Activated CD4-positive, alpha-beta T cell treated with anti-CD3 and anti-CD28 coated beads, Interleukin-2, amount 10 ng/mL, durations not matched to agents 24 days and 14 days (primary cell): ENCODE data around the gene PSMG4. TPM values are rescaled to one million over a fixed set of nuclear protein-coding genes. Genes with fewer than 3 reads are reported as not detected.

ENCODE experiments used
- DNase-seq: peaks from one replicate; pipeline ENCODE4 v3.0.0; 2022
- H3K27ac Mint-ChIP-seq: one replicate; pipeline ENCODE4 v1.8.0; 2022; ENCODE audit warnings: mild to moderate bottlenecking, mixed read lengths
- H3K27me3 Mint-ChIP-seq: one replicate; pipeline ENCODE4 v1.8.0; 2022; ENCODE audit warnings: mixed read lengths
- H3K36me3 Mint-ChIP-seq: one replicate; pipeline ENCODE4 v1.8.0; 2022; ENCODE audit warnings: low read depth, mild to moderate bottlenecking, mixed read lengths
- H3K4me1 Mint-ChIP-seq: one replicate; pipeline ENCODE4 v1.8.0; 2021; ENCODE audit warnings: mixed read lengths
- H3K4me3 Mint-ChIP-seq: one replicate; pipeline ENCODE4 v1.8.0; 2022; ENCODE audit warnings: mild to moderate bottlenecking, moderate library complexity, mixed read lengths
- H3K9me3 Mint-ChIP-seq: one replicate; pipeline ENCODE4 v1.8.0; 2021; ENCODE audit warnings: mixed read lengths
- intact Hi-C: fragments of 100-400 bp; cut with micrococcal nuclease; formaldehyde crosslinking; loops from one replicate; pipeline ENCODE4 v1.15.1; 2023
- total RNA-seq: library from RNA; stranded (reverse); gene quantifications from 2 replicates; pipeline ENCODE4 v1.2.3, GENCODE V29; 2022

PSMG4 gene
- total RNA-seq, 1 donor from 2014 or later = 35.6 TPM

DNA sequence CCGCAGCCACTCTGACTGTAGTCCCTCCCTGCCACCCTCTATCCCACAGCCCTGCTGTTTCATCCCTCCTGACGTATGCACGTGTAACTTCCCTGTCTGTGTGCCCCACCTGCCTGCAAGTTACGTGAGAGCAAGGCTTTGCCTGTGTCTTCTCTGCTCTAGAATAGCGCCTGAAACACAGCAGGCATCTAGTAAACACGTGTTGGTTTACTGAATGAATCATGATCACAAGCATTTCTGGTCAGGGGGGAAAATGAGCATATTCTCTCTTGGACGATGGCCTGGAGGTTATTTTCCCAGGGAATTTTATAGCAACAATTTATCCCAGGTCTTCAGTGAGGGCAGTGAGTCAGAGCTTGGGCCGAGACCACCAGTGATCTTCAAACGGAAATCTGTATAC is 38.3 kb downstream of the PSMG4 start:
- DNase-seq = no peak
- intact Hi-C loops = no loop called here
- Mint-ChIP-seq H3K27ac (no peak overlapping the region), H3K9me3 (no peaks in the 10 kb centered on the region), H3K4me3 (no peak overlapping the region), H3K27me3 (peaks cover 4% of the 10 kb centered on the region), H3K36me3 (no peaks in the 10 kb centered on the region), H3K4me1 (no peaks in the 10 kb centered on the region)

DNA sequence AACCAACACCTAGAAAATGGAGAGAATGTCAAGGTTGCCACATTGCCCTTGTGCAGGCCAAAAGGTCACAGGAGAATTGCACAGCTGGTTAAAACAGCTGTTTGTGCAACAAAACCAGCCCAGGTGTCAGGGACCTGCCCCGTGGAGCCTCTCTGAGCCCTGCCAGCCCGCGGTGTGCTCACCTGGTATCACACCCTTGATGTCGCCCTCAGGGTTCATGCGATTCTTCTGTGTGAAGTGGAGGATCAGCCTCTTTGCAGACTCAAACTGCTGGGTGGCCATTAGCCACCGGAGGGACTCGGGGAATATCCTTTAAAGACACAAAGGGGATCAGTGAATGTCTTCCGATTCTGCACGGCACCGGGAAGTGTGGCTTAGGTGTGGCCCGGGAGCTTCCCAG is 39.2 kb downstream of the PSMG4 start:
- Mint-ChIP-seq H3K36me3 (no peaks in the 10 kb centered on the region), H3K27ac (no peak overlapping the region), H3K27me3 (peaks cover 6% of the 10 kb centered on the region), H3K4me3 (no peak overlapping the region), H3K9me3 (no peaks in the 10 kb centered on the region), H3K4me1 (no peaks in the 10 kb centered on the region)
- intact Hi-C loops = no loop called here
- DNase-seq = no peak

DNA sequence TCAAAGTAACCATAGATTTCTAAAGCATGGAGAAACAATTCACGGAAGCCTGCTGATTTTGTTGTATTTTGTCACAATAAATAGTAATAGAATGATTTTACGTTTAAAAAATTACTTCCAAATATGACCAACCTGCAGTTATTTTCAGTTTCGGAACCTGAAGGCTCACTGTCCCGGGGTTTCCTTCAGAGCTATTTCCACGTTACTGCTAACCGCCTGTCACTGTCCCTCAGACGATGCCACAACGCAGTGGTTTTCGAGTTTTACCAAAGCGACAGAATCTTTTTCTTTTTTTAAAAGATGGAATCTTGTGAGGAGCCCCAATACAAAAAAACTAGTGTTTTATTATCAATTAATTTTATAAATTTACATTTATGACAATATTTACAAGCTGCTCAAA is 40.5 kb downstream of the PSMG4 start:
- intact Hi-C loops = no loop called here
- Mint-ChIP-seq H3K4me1 (no peaks in the 10 kb centered on the region), H3K4me3 (no peak overlapping the region), H3K36me3 (no peaks in the 10 kb centered on the region), H3K9me3 (no peaks in the 10 kb centered on the region), H3K27me3 (peaks cover 8% of the 10 kb centered on the region), H3K27ac (no peak overlapping the region)
- DNase-seq = no peak

DNA sequence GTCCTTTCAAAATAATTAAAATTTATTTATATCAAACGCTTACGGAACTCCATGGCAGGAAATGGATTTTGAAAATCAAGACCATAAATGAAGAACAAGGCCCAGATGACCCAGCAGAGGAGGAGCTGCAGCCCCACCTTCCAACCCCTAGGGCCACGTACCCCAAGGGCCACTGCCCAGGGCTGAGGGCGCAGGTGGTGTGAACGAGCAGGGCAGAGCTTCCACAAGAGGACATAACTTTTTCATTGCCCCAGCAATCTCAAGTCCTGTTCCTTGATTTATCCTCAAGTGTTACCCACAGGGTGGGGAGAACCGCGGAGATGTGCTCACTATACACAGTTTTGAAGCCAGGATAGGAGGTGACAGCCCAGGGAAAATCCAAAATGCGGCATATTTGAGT is 42.8 kb downstream of the PSMG4 start:
- Mint-ChIP-seq H3K4me3 (no peak overlapping the region), H3K4me1 (no peaks in the 10 kb centered on the region), H3K9me3 (peaks cover 4% of the 10 kb centered on the region), H3K27ac (no peak overlapping the region), H3K27me3 (peaks cover 8% of the 10 kb centered on the region), H3K36me3 (no peaks in the 10 kb centered on the region)
- intact Hi-C loops = no loop called here
- DNase-seq = no peak

DNA sequence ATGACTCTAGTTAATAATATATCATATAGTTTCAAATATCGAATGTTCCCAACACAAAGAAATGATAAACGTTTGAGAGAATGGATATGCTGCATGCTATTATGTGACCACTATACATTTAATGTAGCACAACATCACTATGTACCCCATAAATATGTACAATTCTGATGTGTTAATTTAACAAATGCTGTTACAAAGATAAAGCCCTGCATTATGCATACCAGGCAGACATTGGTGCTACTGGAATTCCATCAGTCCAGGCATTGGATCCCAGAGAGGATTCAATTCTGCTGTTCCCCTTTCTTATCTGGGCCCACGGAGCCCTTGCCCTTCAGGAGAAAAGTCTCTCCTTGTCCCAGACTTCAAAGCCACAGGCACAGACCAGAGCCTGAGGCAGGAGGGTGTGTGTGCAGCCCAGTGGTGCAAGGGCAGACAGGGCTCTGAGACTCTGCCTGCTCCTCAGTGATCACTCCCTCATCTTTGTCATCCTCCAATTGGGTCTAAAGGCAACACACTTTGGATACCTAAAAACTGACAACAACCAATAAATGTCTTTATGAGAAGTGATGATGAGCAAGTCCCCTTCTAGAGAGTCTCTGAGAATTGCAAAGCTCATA is 45.2 kb downstream of the PSMG4 start:
- Mint-ChIP-seq H3K36me3 (no peaks in the 10 kb centered on the region), H3K4me3 (no peak overlapping the region), H3K9me3 (peaks cover 4% of the 10 kb centered on the region), H3K27me3 (peaks cover 8% of the 10 kb centered on the region), H3K27ac (no peak overlapping the region), H3K4me1 (no peaks in the 10 kb centered on the region)
- intact Hi-C loops = no loop called here
- DNase-seq = no peak

DNA sequence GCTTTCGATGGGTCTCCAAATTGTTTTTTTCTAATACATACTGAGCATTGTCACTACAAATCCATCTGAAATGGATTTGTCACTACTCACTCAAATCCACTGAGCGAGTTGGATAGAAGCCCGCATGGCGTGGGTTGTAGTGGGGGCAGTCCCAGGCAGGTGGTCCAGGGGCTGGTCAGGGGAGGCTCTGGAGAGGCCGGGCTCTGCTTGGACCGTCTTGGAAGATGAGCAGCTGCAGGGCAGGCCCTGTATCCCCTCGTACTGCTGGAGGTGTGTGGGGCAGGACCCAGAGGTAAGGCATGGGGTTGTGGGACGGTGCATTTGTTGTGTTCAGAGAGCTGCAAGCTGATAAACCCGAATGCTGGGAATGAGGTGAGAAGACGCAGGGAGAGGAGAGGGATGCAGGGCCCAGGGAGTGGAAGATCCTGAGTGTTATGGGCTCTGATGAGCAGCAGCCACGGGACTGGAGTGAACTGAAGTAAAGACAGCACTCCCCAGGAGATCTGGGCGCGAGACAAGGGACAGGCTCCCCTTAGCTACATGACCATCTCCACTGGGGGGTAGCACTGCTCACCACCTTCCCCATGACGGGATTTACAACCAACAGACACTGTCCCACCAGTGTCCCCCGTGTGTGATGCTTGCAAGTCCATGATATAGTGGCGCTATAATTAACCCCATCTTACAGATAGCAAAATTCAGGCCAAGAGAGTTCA is 45.9 kb downstream of the PSMG4 start:
- no peak for DNase-seq
- Mint-ChIP-seq H3K27me3 (peaks cover 8% of the 10 kb centered on the region), H3K4me3 (no peak overlapping the region), H3K9me3 (peaks cover 4% of the 10 kb centered on the region), H3K4me1 (no peaks in the 10 kb centered on the region), H3K36me3 (no peaks in the 10 kb centered on the region), H3K27ac (no peak overlapping the region)
- intact Hi-C loops = no loop called here

DNA sequence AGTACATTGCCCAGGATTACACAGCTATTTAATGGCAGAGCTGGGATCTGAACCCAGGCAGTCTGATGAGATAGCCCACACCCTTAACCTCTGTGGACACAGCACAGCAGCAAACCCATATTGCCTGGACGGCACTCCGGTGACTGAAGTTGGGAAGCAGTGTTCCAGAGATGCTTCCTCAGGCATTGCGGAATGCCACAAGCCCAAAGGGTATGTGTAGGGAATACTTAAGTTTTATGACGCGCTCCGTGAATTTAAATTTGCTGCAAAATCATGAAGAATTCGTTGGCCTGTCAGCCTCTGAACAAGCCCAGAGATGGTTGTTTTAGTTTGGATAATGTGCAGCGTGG is 46.4 kb downstream of the PSMG4 start:
- Mint-ChIP-seq H3K27ac (no peak overlapping the region), H3K36me3 (no peaks in the 10 kb centered on the region), H3K4me3 (no peak overlapping the region), H3K9me3 (peaks cover 4% of the 10 kb centered on the region), H3K27me3 (peaks cover 8% of the 10 kb centered on the region), H3K4me1 (no peaks in the 10 kb centered on the region)
- DNase-seq = no peak
- intact Hi-C loops = no loop called here

DNA sequence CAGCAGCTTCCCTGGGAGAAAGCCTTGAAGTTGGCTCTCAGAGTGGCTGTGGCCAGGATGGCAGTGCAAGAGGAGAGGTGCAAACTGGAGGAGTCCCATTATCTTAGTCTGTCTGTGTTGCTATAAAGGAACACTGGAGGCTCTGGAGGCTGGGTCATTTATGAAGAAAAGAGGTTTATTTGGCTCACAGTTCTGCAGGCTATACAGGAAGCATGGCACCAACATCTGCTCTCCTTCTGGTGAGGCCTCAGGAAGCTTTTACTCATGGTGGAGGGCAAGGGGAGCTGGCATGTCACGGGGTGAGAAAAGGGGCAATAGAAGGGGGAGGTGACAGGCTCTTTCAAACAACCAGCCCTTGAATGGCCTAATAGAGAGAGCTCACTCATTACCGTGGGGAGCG is 47.1 kb downstream of the PSMG4 start:
- H3K27ac Mint-ChIP-seq = no peak overlapping the region
- no peaks in the 10 kb centered on the region for H3K36me3 Mint-ChIP-seq
- peaks cover 4% of the 10 kb centered on the region for H3K9me3 Mint-ChIP-seq
- intact Hi-C loops = no loop called here
- no peaks in the 10 kb centered on the region for H3K4me1 Mint-ChIP-seq
- peaks cover 8% of the 10 kb centered on the region for H3K27me3 Mint-ChIP-seq
- no peak overlapping the region for H3K4me3 Mint-ChIP-seq
- no peak for DNase-seq

DNA sequence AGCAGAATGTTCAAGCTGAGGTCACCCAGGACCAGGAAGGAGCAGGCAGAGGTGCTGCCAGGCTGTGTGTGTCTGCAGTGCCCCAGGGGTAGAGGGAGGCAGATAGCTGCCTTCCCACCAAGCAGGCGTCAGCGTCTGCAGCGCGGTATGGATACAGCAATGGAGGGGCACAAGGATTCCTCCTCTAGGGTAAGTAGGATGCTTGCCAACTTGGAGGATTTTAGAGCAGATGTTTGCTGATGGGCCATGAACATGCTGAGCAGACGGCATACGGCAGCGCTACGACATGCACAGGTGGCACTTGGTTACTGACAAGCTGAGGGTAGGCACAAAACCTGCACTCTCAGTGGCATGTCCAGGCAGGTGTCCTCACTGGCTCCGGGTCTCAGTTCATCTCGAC is 48.1 kb downstream of the PSMG4 start:
- Mint-ChIP-seq H3K4me3 (no peak overlapping the region), H3K27ac (no peak overlapping the region), H3K36me3 (no peaks in the 10 kb centered on the region), H3K27me3 (peaks cover 4% of the 10 kb centered on the region), H3K9me3 (peaks cover 4% of the 10 kb centered on the region), H3K4me1 (no peaks in the 10 kb centered on the region)
- no peak for DNase-seq
- intact Hi-C loops = no loop called here

DNA sequence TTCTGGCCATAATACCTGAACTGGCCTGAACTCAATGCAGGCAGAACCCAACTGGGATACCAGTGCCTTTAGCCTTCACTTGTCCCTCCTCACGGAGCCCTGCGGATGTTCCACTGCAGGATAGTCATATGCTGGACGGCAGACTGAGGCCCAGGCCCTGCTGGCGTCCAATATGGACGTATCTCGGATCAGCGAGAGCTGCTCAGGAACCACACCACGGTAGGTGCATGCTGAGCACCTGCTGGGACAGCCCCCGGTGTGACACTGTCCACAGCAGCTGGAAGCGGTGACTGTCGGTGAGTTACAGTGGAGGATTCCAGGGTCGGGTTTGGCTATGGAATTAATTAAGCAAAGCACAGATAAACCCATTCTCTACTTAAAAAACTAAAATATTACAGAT is 48.7 kb downstream of the PSMG4 start:
- intact Hi-C loops = no loop called here
- H3K4me1 Mint-ChIP-seq = no peaks in the 10 kb centered on the region
- H3K36me3 Mint-ChIP-seq = no peaks in the 10 kb centered on the region
- H3K27me3 Mint-ChIP-seq = peaks cover 4% of the 10 kb centered on the region
- no peak overlapping the region for H3K4me3 Mint-ChIP-seq
- DNase-seq = no peak
- H3K27ac Mint-ChIP-seq = no peak overlapping the region
- H3K9me3 Mint-ChIP-seq = peaks cover 4% of the 10 kb centered on the region

DNA sequence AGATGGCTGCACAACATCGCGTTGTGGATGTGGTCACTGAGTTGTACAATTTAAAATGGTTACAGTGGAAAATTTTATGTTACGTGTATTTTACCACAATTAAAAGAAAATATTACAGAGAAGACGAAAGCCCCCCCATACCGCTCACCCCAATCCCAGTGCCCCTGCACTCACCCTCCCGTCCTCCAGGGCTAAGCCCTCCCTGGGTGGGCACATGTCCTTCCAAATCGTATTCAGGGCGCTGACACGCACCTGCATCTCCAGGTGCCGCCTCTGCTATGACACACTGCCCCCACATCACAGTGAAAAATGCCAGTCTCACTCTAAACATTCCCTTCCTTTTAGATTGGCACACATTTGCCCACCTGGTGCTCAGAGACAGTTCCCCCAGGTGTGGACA is 49.4 kb downstream of the PSMG4 start:
- Mint-ChIP-seq H3K27me3 (no peaks in the 10 kb centered on the region), H3K9me3 (peaks cover 4% of the 10 kb centered on the region), H3K27ac (no peak overlapping the region), H3K4me3 (no peak overlapping the region), H3K36me3 (no peaks in the 10 kb centered on the region), H3K4me1 (no peaks in the 10 kb centered on the region)
- no peak for DNase-seq
- intact Hi-C loops = no loop called here

DNA sequence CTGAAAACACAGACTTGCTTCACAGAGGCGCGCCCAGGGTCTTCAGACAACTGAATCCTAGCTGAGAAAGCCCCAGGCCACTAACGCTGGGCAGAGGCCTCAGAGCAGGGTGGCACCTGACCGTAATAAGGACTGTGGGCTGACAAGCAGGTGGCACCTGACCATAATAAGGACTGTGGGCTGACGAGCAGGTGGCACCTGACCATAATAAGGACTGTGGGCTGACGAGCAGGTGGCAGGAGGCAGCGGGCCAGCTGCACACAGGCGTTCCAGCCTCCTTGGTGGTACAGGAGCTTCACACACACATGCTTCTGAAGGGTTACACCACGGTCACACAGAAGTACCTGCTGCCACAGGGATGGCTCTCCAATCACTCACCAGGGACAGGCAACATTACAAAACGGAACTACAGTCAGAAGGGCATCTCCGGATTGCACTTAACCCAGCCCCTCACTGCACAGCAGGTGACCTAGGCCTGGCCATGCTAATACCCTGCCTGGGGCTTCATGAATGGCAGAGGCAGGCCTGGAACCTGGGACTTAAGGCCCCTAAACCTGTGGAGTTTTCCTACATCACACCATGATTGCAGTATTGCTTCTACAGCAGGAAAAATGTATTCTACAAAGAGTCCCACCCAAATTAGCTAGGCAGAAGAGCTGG is 50.8 kb downstream of the PSMG4 start:
- no peaks in the 10 kb centered on the region for H3K36me3 Mint-ChIP-seq

DNA sequence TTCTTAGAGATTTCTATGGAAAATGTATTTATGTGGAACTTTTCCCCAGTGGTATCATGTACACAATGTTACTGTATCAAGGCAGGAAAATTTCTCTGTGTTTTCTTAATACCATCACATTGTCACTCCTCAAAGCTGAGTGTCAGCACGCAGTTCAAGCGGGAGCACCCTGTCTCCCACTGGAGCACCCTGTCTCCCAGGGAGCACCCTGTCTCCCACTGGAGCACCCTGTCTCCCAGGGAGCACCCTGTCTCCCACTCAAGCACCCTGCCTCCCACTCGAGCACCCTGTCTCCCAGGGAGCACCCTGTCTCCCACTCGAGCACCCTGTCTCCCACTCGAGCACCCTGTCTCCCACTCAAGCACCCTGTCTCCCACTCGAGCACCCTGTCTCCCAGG is 51.3 kb downstream of the PSMG4 start:
- no peak overlapping the region for H3K27ac Mint-ChIP-seq
- no peak for DNase-seq
- intact Hi-C loops = no loop called here
- H3K4me3 Mint-ChIP-seq = no peak overlapping the region
- H3K36me3 Mint-ChIP-seq = no peaks in the 10 kb centered on the region
- H3K27me3 Mint-ChIP-seq = no peaks in the 10 kb centered on the region
- H3K4me1 Mint-ChIP-seq = no peaks in the 10 kb centered on the region
- H3K9me3 Mint-ChIP-seq = peaks cover 4% of the 10 kb centered on the region

More for the DNA sequence above, 50.8 kb downstream of the PSMG4 start:
- Mint-ChIP-seq H3K4me3 (no peak overlapping the region), H3K9me3 (peaks cover 4% of the 10 kb centered on the region), H3K27me3 (no peaks in the 10 kb centered on the region), H3K27ac (no peak overlapping the region), H3K4me1 (no peaks in the 10 kb centered on the region)
- intact Hi-C loops = no loop called here
- no peak for DNase-seq

DNA sequence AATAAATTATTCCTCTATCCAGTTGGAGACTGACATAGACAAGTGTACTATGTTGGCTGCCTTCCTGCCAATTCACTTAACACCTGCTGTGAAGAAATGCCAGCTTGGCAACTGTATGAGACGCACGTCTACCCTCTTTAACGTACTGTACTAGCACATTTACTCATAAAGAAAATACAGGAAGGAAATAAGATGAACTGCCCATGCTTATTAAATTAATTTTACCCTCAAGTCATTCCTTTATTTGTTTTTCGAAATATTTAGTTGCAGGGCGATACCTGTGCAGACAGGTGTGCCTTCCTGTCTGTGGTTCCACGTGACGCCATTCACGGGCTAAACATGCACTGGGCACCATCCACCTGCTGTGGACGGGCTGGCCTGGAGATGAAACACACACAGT is 52.0 kb downstream of the PSMG4 start:
- H3K4me1 Mint-ChIP-seq = no peaks in the 10 kb centered on the region
- no peak overlapping the region for H3K4me3 Mint-ChIP-seq
- no peaks in the 10 kb centered on the region for H3K27me3 Mint-ChIP-seq
- H3K27ac Mint-ChIP-seq = no peak overlapping the region
- no peaks in the 10 kb centered on the region for H3K9me3 Mint-ChIP-seq
- DNase-seq = no peak
- no peaks in the 10 kb centered on the region for H3K36me3 Mint-ChIP-seq
- intact Hi-C loops = no loop called here
